IPS-11a (cell line): ENCODE data around the gene FMN1.
"Not testable (repeated sequence)": the region's sequence is repeated elsewhere in the genome, so short reads cannot be mapped to it uniquely, and the experiment has no call there.

Experiments used
- H3K4me3 ChIP-seq: one replicate; pipeline ENCODE4 v1.5.1; 2013; ENCODE audit warnings: low read depth, low read length, control low read depth

The FMN1 gene

GRCh38 chr15:33095641-33096040 lies 98.9 kb downstream of the FMN1 start:
- H3K4me3 ChIP-seq: no peak overlapping the region

- H3K4me3 ChIP-seq: no peak overlapping the region
Observed at GRCh38 chr15:33094336-33094735, 100.2 kb downstream of the FMN1 start.

GRCh38 chr15:33093222-33093621 lies 101.3 kb downstream of the FMN1 start:
- no peak overlapping the region for H3K4me3 ChIP-seq

GRCh38 chr15:33091983-33092693 lies 102.4 kb downstream of the FMN1 start:
- no peak overlapping the region for H3K4me3 ChIP-seq

- no peak overlapping the region for H3K4me3 ChIP-seq
Observed at GRCh38 chr15:33089878-33090757, 104.4 kb downstream of the FMN1 start.

GRCh38 chr15:33089165-33089877 lies 105.2 kb downstream of the FMN1 start:
- H3K4me3 ChIP-seq: no peak overlapping the region

GRCh38 chr15:33086500-33087121 lies 107.9 kb downstream of the FMN1 start:
- no peak overlapping the region for H3K4me3 ChIP-seq

GRCh38 chr15:33084661-33085060 lies 109.9 kb downstream of the FMN1 start:
- no peak overlapping the region for H3K4me3 ChIP-seq

- no peak overlapping the region for H3K4me3 ChIP-seq
Observed at GRCh38 chr15:33083232-33084081, 111.1 kb downstream of the FMN1 start.

- no peak overlapping the region for H3K4me3 ChIP-seq
Observed at GRCh38 chr15:33080006-33080405, 114.5 kb downstream of the FMN1 start.

GRCh38 chr15:33078607-33079006 lies 115.9 kb downstream of the FMN1 start:
- H3K4me3 ChIP-seq: no peak overlapping the region

GRCh38 chr15:33076937-33077336 lies 117.6 kb downstream of the FMN1 start:
- H3K4me3 ChIP-seq: no peak overlapping the region

- no peak overlapping the region for H3K4me3 ChIP-seq
Observed at GRCh38 chr15:33074942-33075341, 119.6 kb downstream of the FMN1 start.

GRCh38 chr15:33074212-33074611 lies 120.3 kb downstream of the FMN1 start:
- H3K4me3 ChIP-seq: no peak overlapping the region

GRCh38 chr15:33071451-33071850 lies 123.1 kb downstream of the FMN1 start:
- H3K4me3 ChIP-seq: no peak overlapping the region

GRCh38 chr15:33069903-33070302 lies 124.6 kb downstream of the FMN1 start:
- not testable (repeated sequence) for H3K4me3 ChIP-seq

- no peak overlapping the region for H3K4me3 ChIP-seq
Observed at GRCh38 chr15:33069161-33069560, 125.4 kb downstream of the FMN1 start.

- H3K4me3 ChIP-seq: no peak overlapping the region
Observed at GRCh38 chr15:33068511-33068990, 126.0 kb downstream of the FMN1 start.

- no peak overlapping the region for H3K4me3 ChIP-seq
Observed at GRCh38 chr15:33068007-33068481, 126.5 kb downstream of the FMN1 start.

- no peak overlapping the region for H3K4me3 ChIP-seq
Observed at GRCh38 chr15:33067456-33067855, 127.1 kb downstream of the FMN1 start.
